ENCODE results near the gene CYB5R4.
"Not testable (repeated sequence)": the region's sequence is repeated elsewhere in the genome, so short reads cannot be mapped to it uniquely, and the experiment has no call there.

CYB5R4 gene

GRCh38 chr6:83890520-83890919 is 31.0 kb downstream of the CYB5R4 start:
- no peak overlapping the region for H3K27ac ChIP-seq
- TF ChIP-seq ZFX (IDR thresholded peaks at IDR 0.05; ENCODE audit: borderline replicate concordance) = no peak
- TF ChIP-seq, protein P1, sequence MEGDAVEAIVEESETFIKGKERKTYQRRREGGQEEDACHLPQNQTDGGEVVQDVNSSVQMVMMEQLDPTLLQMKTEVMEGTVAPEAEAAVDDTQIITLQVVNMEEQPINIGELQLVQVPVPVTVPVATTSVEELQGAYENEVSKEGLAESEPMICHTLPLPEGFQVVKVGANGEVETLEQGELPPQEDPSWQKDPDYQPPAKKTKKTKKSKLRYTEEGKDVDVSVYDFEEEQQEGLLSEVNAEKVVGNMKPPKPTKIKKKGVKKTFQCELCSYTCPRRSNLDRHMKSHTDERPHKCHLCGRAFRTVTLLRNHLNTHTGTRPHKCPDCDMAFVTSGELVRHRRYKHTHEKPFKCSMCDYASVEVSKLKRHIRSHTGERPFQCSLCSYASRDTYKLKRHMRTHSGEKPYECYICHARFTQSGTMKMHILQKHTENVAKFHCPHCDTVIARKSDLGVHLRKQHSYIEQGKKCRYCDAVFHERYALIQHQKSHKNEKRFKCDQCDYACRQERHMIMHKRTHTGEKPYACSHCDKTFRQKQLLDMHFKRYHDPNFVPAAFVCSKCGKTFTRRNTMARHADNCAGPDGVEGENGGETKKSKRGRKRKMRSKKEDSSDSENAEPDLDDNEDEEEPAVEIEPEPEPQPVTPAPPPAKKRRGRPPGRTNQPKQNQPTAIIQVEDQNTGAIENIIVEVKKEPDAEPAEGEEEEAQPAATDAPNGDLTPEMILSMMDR (IDR thresholded peaks at IDR 0.05) = no peak

DNA sequence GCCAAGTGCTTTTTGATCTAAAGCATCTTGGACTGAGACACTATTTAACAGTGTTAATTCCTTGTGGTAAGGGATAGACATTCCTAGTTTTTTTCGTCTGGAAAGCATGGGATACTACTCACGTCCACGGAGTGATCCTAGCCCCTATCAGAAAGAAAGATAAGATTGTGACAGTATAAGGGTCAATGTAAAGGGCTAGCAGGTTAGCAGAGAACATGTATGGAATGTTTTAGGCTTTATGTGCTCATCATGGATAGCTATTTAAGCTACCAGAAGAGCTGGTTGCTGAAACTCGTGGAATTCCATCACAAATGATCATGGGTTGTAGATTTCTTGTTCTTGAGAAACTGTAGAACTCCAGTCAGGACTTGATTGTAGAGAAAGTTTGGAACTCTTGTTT is 32.1 kb downstream of the CYB5R4 start:
- no peak overlapping the region for H3K27ac ChIP-seq
- TF ChIP-seq, protein P1 (IDR thresholded peaks at IDR 0.05) = no peak
- no peak for TF ChIP-seq ZFX (IDR thresholded peaks at IDR 0.05; ENCODE audit: borderline replicate concordance)

GRCh38 chr6:83893024-83893423 is 33.5 kb downstream of the CYB5R4 start:
- H3K27ac ChIP-seq = no peak overlapping the region
- no peak for TF ChIP-seq ZFX (IDR thresholded peaks at IDR 0.05; ENCODE audit: borderline replicate concordance)
- TF ChIP-seq, protein P1 (IDR thresholded peaks at IDR 0.05) = no peak

DNA sequence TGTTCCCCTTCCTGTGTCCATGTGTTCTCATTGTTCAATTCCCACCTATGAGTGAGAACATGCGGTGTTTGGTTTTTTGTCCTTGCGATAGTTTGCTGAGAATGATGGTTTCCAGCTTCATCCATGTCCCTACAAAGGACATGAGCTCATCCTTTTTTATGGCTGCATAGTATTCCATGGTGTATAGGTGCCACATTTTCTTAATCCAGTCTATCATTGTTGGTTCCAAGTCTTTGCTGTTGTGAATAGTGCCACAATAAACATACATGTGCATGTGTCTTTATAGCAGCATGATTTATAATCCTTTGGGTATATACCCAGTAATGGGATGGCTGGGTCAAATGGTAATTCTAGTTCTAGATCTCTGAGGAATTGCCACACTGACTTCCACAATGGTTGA is 37.6 kb downstream of the CYB5R4 start:
- not testable (repeated sequence) for H3K27ac ChIP-seq

- H3K27ac ChIP-seq = no peak overlapping the region
- TF ChIP-seq ZFX (IDR thresholded peaks at IDR 0.05; ENCODE audit: borderline replicate concordance) = no peak
- TF ChIP-seq, protein P1 (IDR thresholded peaks at IDR 0.05) = no peak
These were observed 42.1 kb downstream of the CYB5R4 start for GRCh38 chr6:83901624-83902023.

GRCh38 chr6:83904395-83904794 is 44.9 kb downstream of the CYB5R4 start:
- no peak for TF ChIP-seq ZFX (IDR thresholded peaks at IDR 0.05; ENCODE audit: borderline replicate concordance)
- TF ChIP-seq, protein P1 (IDR thresholded peaks at IDR 0.05) = no peak
- H3K27ac ChIP-seq = no peak overlapping the region

- TF ChIP-seq ZFX (IDR thresholded peaks at IDR 0.05; ENCODE audit: borderline replicate concordance) = no peak
- TF ChIP-seq, protein P1 (IDR thresholded peaks at IDR 0.05) = no peak
- no peak overlapping the region for H3K27ac ChIP-seq
These were observed 46.2 kb downstream of the CYB5R4 start for GRCh38 chr6:83905648-83906047.

- not testable (repeated sequence) for H3K27ac ChIP-seq
These were observed 48.3 kb downstream of the CYB5R4 start for GRCh38 chr6:83907623-83908390.

All from 22Rv1 (cell line).